A673 (cell line): ENCODE results near the gene SCUBE2.

Experiments used
- EZH2 ChIP-seq: fragments of 200-600 bp; sonication (generic); IDR thresholded peaks from 2 replicates; pipeline ENCODE4 v1.6.1; 2017; ENCODE audit warnings: borderline replicate concordance, low read depth, mild to moderate bottlenecking, mixed read lengths, antibody characterized with exemption, low read length; ENCODE audit not compliant: poor library complexity, severe bottlenecking
- TF ChIP-seq, protein P1 (sequence below): fragments of 300-800, 200-600 bp; sonication (generic); conservative IDR thresholded peaks from 2 replicates; pipeline ENCODE4 v1.5.1; 2017; ENCODE audit warnings: low read depth, mild to moderate bottlenecking, antibody characterized with exemption, low read length, moderate library complexity, mixed read lengths

DNA sequence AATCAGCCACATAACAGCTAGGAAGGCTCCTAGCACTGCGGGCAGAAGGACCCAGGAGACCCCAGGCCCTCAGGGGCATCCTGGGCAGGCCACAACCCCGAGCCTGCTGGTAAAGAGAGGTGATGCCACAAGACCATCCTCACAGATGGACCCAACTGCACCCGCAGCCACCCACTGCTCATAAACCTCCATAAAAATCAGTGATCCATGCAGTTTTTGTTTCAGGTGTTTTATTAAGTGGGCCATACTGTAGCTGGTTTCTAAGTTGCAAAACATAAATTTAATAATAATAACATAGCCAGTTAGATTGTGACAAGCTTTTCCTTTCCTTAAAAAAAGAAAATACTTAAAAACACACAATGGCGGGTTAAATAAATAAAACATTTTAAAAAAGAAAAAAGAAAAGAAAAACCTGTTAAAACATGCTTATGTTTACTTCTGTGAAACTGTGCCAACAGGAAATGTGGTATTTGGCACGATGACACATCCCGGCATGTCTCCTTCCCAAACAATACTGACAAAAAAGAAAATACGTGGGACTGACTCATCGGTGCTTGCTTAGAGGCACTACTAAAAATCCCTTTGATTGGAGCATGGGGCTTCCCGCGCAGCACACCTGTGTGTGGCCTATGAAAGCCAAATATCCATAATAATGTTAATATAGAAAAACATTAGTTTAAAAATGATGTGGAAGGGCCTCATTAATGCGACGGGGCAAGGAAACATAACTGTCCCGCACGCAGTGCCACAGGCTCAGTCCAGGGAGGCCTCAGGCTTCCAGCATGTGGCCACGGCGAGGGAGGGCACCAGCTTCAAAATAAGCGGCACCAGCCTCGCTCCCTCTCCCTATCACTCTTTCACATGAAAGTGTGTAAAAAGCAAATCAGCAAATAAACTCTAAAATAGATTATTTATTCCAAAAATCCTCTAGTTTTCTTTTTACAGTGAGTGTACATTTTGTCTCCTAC is 47.5 kb upstream of the SCUBE2 start:
- TF ChIP-seq, protein P1, sequence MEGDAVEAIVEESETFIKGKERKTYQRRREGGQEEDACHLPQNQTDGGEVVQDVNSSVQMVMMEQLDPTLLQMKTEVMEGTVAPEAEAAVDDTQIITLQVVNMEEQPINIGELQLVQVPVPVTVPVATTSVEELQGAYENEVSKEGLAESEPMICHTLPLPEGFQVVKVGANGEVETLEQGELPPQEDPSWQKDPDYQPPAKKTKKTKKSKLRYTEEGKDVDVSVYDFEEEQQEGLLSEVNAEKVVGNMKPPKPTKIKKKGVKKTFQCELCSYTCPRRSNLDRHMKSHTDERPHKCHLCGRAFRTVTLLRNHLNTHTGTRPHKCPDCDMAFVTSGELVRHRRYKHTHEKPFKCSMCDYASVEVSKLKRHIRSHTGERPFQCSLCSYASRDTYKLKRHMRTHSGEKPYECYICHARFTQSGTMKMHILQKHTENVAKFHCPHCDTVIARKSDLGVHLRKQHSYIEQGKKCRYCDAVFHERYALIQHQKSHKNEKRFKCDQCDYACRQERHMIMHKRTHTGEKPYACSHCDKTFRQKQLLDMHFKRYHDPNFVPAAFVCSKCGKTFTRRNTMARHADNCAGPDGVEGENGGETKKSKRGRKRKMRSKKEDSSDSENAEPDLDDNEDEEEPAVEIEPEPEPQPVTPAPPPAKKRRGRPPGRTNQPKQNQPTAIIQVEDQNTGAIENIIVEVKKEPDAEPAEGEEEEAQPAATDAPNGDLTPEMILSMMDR, result no peak
- no peak for TF ChIP-seq EZH2
